ENCODE results near the gene IRF7. TPM values are rescaled to one million over a fixed set of nuclear protein-coding genes. Genes with fewer than 3 reads are reported as not detected.

Gene IRF7
- total and polyA plus RNA-seq, 2 experiments from 2014 or later, result 12.3 to 17.3 TPM

GRCh38 chr11:656866-657265 lies 41.1 kb upstream of the IRF7 start (continued):
- TF ChIP-seq ZNF114 (CRISPR knock-in tag; IDR thresholded peaks at IDR 0.05) (no peak), JUNB (IDR thresholded peaks at IDR 0.05; ENCODE audit: unreplicated experiment) (no peak), CREB1 (CRISPR knock-in tag; IDR thresholded peaks at IDR 0.05; ENCODE audit: low read depth) (no peak), ZNF331 (CRISPR knock-in tag; IDR thresholded peaks at IDR 0.05; ENCODE audit: low read depth) (no peak), EZH2 (IDR thresholded peaks at IDR 0.05; ENCODE audit: low read depth, unreplicated experiment) (no peak), NANOG (IDR thresholded peaks at IDR 0.05; ENCODE audit: borderline replicate concordance) (no peak), EZH2phosphoT487 (IDR thresholded peaks at IDR 0.05; ENCODE audit: unreplicated experiment) (no peak)
- TF ChIP-seq, protein P1, sequence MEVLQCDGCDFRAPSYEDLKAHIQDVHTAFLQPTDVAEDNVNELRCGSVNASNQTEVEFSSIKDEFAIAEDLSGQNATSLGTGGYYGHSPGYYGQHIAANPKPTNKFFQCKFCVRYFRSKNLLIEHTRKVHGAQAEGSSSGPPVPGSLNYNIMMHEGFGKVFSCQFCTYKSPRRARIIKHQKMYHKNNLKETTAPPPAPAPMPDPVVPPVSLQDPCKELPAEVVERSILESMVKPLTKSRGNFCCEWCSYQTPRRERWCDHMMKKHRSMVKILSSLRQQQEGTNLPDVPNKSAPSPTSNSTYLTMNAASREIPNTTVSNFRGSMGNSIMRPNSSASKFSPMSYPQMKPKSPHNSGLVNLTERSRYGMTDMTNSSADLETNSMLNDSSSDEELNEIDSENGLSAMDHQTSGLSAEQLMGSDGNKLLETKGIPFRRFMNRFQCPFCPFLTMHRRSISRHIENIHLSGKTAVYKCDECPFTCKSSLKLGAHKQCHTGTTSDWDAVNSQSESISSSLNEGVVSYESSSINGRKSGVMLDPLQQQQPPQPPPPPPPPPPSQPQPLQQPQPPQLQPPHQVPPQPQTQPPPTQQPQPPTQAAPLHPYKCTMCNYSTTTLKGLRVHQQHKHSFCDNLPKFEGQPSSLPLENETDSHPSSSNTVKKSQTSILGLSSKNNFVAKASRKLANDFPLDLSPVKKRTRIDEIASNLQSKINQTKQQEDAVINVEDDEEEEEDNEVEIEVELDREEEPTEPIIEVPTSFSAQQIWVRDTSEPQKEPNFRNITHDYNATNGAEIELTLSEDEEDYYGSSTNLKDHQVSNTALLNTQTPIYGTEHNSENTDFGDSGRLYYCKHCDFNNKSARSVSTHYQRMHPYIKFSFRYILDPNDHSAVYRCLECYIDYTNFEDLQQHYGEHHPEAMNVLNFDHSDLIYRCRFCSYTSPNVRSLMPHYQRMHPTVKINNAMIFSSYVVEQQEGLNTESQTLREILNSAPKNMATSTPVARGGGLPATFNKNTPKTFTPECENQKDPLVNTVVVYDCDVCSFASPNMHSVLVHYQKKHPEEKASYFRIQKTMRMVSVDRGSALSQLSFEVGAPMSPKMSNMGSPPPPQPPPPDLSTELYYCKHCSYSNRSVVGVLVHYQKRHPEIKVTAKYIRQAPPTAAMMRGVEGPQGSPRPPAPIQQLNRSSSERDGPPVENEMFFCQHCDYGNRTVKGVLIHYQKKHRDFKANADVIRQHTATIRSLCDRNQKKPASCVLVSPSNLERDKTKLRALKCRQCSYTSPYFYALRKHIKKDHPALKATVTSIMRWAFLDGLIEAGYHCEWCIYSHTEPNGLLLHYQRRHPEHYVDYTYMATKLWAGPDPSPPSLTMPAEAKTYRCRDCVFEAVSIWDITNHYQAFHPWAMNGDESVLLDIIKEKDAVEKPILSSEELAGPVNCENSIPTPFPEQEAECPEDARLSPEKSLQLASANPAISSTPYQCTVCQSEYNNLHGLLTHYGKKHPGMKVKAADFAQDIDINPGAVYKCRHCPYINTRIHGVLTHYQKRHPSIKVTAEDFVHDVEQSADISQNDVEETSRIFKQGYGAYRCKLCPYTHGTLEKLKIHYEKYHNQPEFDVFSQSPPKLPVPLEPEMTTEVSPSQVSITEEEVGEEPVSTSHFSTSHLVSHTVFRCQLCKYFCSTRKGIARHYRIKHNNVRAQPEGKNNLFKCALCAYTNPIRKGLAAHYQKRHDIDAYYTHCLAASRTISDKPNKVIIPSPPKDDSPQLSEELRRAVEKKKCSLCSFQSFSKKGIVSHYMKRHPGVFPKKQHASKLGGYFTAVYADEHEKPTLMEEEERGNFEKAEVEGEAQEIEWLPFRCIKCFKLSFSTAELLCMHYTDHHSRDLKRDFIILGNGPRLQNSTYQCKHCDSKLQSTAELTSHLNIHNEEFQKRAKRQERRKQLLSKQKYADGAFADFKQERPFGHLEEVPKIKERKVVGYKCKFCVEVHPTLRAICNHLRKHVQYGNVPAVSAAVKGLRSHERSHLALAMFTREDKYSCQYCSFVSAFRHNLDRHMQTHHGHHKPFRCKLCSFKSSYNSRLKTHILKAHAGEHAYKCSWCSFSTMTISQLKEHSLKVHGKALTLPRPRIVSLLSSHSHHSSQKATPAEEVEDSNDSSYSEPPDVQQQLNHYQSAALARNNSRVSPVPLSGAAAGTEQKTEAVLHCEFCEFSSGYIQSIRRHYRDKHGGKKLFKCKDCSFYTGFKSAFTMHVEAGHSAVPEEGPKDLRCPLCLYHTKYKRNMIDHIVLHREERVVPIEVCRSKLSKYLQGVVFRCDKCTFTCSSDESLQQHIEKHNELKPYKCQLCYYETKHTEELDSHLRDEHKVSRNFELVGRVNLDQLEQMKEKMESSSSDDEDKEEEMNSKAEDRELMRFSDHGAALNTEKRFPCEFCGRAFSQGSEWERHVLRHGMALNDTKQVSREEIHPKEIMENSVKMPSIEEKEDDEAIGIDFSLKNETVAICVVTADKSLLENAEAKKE (CRISPR knock-in tag; IDR thresholded peaks at IDR 0.05), result no peak

DNA sequence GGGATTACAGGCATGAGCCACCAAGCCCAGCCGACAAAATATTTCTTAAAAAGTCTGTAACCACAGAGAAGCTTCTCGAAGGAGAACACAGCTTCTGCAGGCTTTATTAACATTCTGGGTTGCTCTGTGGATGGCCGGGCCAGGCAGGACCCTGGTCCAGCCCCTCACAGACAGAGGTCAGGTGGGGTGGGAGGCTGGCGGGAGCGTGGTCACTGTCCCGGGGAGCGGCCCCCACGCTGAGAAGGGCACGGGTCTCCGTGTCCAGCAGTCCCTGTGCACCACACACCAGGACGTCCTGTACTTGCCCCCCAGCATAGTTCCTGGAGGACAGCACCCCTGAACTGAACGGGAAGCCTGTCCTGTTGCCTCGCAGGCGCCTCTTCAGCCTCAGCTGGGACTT lies 40.7 kb upstream of the IRF7 start:
- Histone ChIP-seq H3K4me3 (no peak overlapping the region), H4K20me1 (replicated peaks; ENCODE audit: insufficient read depth) (peaks cover 6% of the 10 kb centered on the region; the same call in 1 of the 2 replicates), H3K4me1 (ENCODE audit: insufficient read depth) (no peaks in the 10 kb centered on the region), H3K36me3 (ENCODE audit: insufficient read depth) (peaks cover 13% of the 10 kb centered on the region), H3F3A (replicated peaks; ENCODE audit: low read depth) (peaks cover 10% of the 10 kb centered on the region; the same call in 1 of the 2 replicates), H2AFZ (no peak overlapping the region), H3K27me3 (ENCODE audit: insufficient read depth) (no peaks in the 10 kb centered on the region), H3K4me2 (no peak overlapping the region), H3K9me2 (ENCODE audit: insufficient read depth) (no peaks in the 10 kb centered on the region), H3K79me2 (replicated peaks; ENCODE audit: insufficient read depth) (peaks cover 3% of the 10 kb centered on the region; the same call in 1 of the 2 replicates), H3K27ac (ENCODE audit: low read depth) (no peak overlapping the region)
- no peak for ATAC-seq
- no peak overlapping the region for H3K4me3 Mint-ChIP-seq
- H3K36me3 Mint-ChIP-seq (ENCODE audit: low read depth), result peaks cover 27% of the 10 kb centered on the region
- no peaks in the 10 kb centered on the region for H3K9me3 Mint-ChIP-seq
- no peak for DNase-seq (ENCODE audit: low spot score)
- no peak overlapping the region for H3K27ac Mint-ChIP-seq
- H3K4me1 Mint-ChIP-seq, result no peaks in the 10 kb centered on the region
- peaks cover 12% of the 10 kb centered on the region for H3K27me3 Mint-ChIP-seq (ENCODE audit: insufficient read depth, low read depth, poor library complexity)
- TF ChIP-seq ZNF114 (CRISPR knock-in tag; IDR thresholded peaks at IDR 0.05) (no peak), POLR2AphosphoS5 (IDR thresholded peaks at IDR 0.05; ENCODE audit: low read depth) (no peak), ZNF331 (CRISPR knock-in tag; IDR thresholded peaks at IDR 0.05; ENCODE audit: low read depth) (no peak), CREB1 (CRISPR knock-in tag; IDR thresholded peaks at IDR 0.05; ENCODE audit: low read depth) (no peak), STAT1 (IDR thresholded peaks at IDR 0.05; ENCODE audit: unreplicated experiment) (no peak)
- TF ChIP-seq, protein P2, sequence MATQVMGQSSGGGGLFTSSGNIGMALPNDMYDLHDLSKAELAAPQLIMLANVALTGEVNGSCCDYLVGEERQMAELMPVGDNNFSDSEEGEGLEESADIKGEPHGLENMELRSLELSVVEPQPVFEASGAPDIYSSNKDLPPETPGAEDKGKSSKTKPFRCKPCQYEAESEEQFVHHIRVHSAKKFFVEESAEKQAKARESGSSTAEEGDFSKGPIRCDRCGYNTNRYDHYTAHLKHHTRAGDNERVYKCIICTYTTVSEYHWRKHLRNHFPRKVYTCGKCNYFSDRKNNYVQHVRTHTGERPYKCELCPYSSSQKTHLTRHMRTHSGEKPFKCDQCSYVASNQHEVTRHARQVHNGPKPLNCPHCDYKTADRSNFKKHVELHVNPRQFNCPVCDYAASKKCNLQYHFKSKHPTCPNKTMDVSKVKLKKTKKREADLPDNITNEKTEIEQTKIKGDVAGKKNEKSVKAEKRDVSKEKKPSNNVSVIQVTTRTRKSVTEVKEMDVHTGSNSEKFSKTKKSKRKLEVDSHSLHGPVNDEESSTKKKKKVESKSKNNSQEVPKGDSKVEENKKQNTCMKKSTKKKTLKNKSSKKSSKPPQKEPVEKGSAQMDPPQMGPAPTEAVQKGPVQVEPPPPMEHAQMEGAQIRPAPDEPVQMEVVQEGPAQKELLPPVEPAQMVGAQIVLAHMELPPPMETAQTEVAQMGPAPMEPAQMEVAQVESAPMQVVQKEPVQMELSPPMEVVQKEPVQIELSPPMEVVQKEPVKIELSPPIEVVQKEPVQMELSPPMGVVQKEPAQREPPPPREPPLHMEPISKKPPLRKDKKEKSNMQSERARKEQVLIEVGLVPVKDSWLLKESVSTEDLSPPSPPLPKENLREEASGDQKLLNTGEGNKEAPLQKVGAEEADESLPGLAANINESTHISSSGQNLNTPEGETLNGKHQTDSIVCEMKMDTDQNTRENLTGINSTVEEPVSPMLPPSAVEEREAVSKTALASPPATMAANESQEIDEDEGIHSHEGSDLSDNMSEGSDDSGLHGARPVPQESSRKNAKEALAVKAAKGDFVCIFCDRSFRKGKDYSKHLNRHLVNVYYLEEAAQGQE (IDR thresholded peaks at IDR 0.05; ENCODE audit: unreplicated experiment), result no peak
- TF ChIP-seq, protein P3, sequence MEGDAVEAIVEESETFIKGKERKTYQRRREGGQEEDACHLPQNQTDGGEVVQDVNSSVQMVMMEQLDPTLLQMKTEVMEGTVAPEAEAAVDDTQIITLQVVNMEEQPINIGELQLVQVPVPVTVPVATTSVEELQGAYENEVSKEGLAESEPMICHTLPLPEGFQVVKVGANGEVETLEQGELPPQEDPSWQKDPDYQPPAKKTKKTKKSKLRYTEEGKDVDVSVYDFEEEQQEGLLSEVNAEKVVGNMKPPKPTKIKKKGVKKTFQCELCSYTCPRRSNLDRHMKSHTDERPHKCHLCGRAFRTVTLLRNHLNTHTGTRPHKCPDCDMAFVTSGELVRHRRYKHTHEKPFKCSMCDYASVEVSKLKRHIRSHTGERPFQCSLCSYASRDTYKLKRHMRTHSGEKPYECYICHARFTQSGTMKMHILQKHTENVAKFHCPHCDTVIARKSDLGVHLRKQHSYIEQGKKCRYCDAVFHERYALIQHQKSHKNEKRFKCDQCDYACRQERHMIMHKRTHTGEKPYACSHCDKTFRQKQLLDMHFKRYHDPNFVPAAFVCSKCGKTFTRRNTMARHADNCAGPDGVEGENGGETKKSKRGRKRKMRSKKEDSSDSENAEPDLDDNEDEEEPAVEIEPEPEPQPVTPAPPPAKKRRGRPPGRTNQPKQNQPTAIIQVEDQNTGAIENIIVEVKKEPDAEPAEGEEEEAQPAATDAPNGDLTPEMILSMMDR (conservative IDR thresholded peaks at IDR 0.05; ENCODE audit: low read depth in 2 of 2), result no peak
